GM20431 (cell line): ENCODE results near the gene TMC5.
"Not testable (repeated sequence)": the region's sequence is repeated elsewhere in the genome, so short reads cannot be mapped to it uniquely, and the experiment has no call there.

Source experiments
- in situ Hi-C: fragments of 300-500 bp; cut with MseI, MboI; formaldehyde crosslinking; loops from one replicate; pipeline ENCODE4 v1.15.0; 2020; ENCODE audit warnings: low sequenced_read_pairs; ENCODE audit not compliant: unreplicated experiment

The TMC5 gene

GRCh38 chr16:19523559-19524355, 106.1 kb downstream of the TMC5 start, which contains the start of gene CCP110:
TSS of gene CCP110 (plus strand) at chr16:19523942. CDS start at chr16:19527882, 3,940 bp downstream.
- in situ Hi-C loops = loop anchor here (25.0 kb wide), 1 partner anchor 436 kb away; no protein-coding TSS in a partner anchor

GRCh38 chr16:19524356-19524615, 106.6 kb downstream of the TMC5 start:
- in situ Hi-C loops = loop anchor here (25.0 kb wide), 1 partner anchor 437 kb away; no protein-coding TSS in a partner anchor

- in situ Hi-C loops = loop anchor here (25.0 kb wide), 1 partner anchor 437 kb away; no protein-coding TSS in a partner anchor
Measured at GRCh38 chr16:19524616-19525384, 107.1 kb downstream of the TMC5 start.

GRCh38 chr16:19525385-19525723, 107.7 kb downstream of the TMC5 start:
- in situ Hi-C loops = no loop called here

- in situ Hi-C loops = no loop called here
Measured at GRCh38 chr16:19527161-19527560, 109.5 kb downstream of the TMC5 start.

- in situ Hi-C loops = no loop called here
Measured at GRCh38 chr16:19528666-19529065, 111.0 kb downstream of the TMC5 start.

GRCh38 chr16:19532601-19533000, 114.9 kb downstream of the TMC5 start:
- in situ Hi-C loops = no loop called here

GRCh38 chr16:19540241-19540970, 122.7 kb downstream of the TMC5 start:
- in situ Hi-C loops = no loop called here

- in situ Hi-C loops = no loop called here
Measured at GRCh38 chr16:19542138-19542821, 124.6 kb downstream of the TMC5 start.

GRCh38 chr16:19543278-19543996, 125.8 kb downstream of the TMC5 start:
- in situ Hi-C loops = not testable (repeated sequence)

GRCh38 chr16:19548144-19548543, 130.5 kb downstream of the TMC5 start:
- in situ Hi-C loops = no loop called here
